GM23248 (cell line): Measurements from ENCODE around the gene ATP6V0C. TPM values are rescaled to one million over a fixed set of nuclear protein-coding genes. Genes with fewer than 3 reads are reported as not detected.
A peak's percentile ranks its signal among the peaks of the same experiment; 100 is the strongest.

Source experiments
- DNase-seq: peaks from one replicate; pipeline ENCODE4 v3.0.0-alpha.2; 2015
- H2AFZ ChIP-seq: fragments of 200-600 bp; sonication (generic); 2 replicates; pipeline ENCODE4 v1.6.1; 2016; ENCODE audit warnings: antibody characterized with exemption
- H3F3A ChIP-seq: fragments of 200-600 bp; sonication (generic); 2 replicates; pipeline ENCODE4 v1.6.1; 2016; ENCODE audit warnings: mild to moderate bottlenecking, antibody characterized with exemption, mixed run types; ENCODE audit not compliant: insufficient read depth
- H3K27ac ChIP-seq: fragments of 200-600 bp; sonication (generic); 2 replicates; pipeline ENCODE4 v1.5.1; 2016; ENCODE audit warnings: mild to moderate bottlenecking
- H3K27me3 ChIP-seq: fragments of 200-600 bp; sonication (generic); replicated peaks from 2 replicates; pipeline ENCODE4 v1.6.1; 2016; ENCODE audit warnings: mild to moderate bottlenecking; ENCODE audit not compliant: insufficient read depth
- H3K36me3 ChIP-seq: fragments of 200-600 bp; sonication (generic); 2 replicates; pipeline ENCODE4 v1.6.1; 2016; ENCODE audit warnings: low read depth, mild to moderate bottlenecking
- H3K4me1 ChIP-seq: fragments of 200-600 bp; sonication (generic); 2 replicates; pipeline ENCODE4 v1.6.1; 2016; ENCODE audit warnings: mild to moderate bottlenecking; ENCODE audit not compliant: insufficient read depth
- H3K4me2 ChIP-seq: fragments of 200-600 bp; sonication (generic); one replicate; pipeline ENCODE4 v1.6.1; 2016; ENCODE audit warnings: mild to moderate bottlenecking; ENCODE audit not compliant: unreplicated experiment
- H3K4me3 ChIP-seq: fragments of 200-600 bp; sonication (generic); 2 replicates; pipeline ENCODE4 v1.5.1; 2016; ENCODE audit warnings: mild to moderate bottlenecking
- H3K79me2 ChIP-seq: fragments of 200-600 bp; sonication (generic); 2 replicates; pipeline ENCODE4 v1.6.1; 2016; ENCODE audit warnings: mild to moderate bottlenecking; ENCODE audit not compliant: insufficient read depth
- H3K9ac ChIP-seq: fragments of 200-600 bp; sonication (generic); 2 replicates; pipeline ENCODE4 v1.6.1; 2016; ENCODE audit warnings: mild to moderate bottlenecking
- H3K9me2 ChIP-seq: fragments of 200-600 bp; sonication (generic); 2 replicates; pipeline ENCODE4 v1.6.1; 2016; ENCODE audit warnings: mixed run types, mild to moderate bottlenecking, moderate library complexity; ENCODE audit not compliant: insufficient read depth
- H3K9me3 ChIP-seq: fragments of 200-600 bp; sonication (generic); one replicate; pipeline ENCODE4 v1.6.1; 2017; ENCODE audit warnings: low read depth
- H4K20me1 ChIP-seq: fragments of 200-600 bp; sonication (generic); 2 replicates; pipeline ENCODE4 v1.6.0; 2016; ENCODE audit not compliant: insufficient read depth
- EZH2 ChIP-seq: fragments of 200-600 bp; sonication (generic); IDR thresholded peaks from 2 replicates; pipeline ENCODE4 v1.6.1; 2018; ENCODE audit warnings: antibody characterized with exemption, mild to moderate bottlenecking; ENCODE audit not compliant: insufficient read depth, poor library complexity, severe bottlenecking
- EZH2phosphoT487 ChIP-seq: fragments of 200-600 bp; sonication (generic); IDR thresholded peaks from 2 replicates; pipeline ENCODE4 v1.6.1; 2018; ENCODE audit warnings: antibody characterized with exemption, moderate library complexity, mild to moderate bottlenecking, low read depth; ENCODE audit not compliant: insufficient read depth
- WGBS, 2 experiments: methylation state at CpG; one replicate each; pipeline ENCODE4 v1.1.6; 2015 to 2017; ENCODE audit warnings: low lambda C conversion rate in 2 of 2, low coverage in 1 of 2; ENCODE audit errors: missing lambda C conversion rate in 2 of 2; 5-methylcytosine and 5-hydroxymethylcytosine counted together
- in situ Hi-C: fragments of 300-500 bp; cut with MboI; formaldehyde crosslinking; loops from 2 replicates; pipeline ENCODE4 v1.15.0; 2020
- polyA plus RNA-seq: library from polyadenylated mRNA; unstranded; fragments of >200 nt; fragmentation: Nextera tagmentation; extraction: Ambion mirVana; gene quantifications from 2 replicates; pipeline ENCODE4 v1.2.1, GENCODE V29; 2016
- total RNA-seq: library from RNA; depleted of rRNA; stranded (reverse); fragments of >200 nt; shearing (Covaris generic); gene quantifications from 2 replicates; pipeline ENCODE4 v1.2.3, GENCODE V29; 2014

The ATP6V0C gene
- total and polyA plus RNA-seq, 2 experiments from 2014 or later, result 43.2 to 186 TPM

DNA sequence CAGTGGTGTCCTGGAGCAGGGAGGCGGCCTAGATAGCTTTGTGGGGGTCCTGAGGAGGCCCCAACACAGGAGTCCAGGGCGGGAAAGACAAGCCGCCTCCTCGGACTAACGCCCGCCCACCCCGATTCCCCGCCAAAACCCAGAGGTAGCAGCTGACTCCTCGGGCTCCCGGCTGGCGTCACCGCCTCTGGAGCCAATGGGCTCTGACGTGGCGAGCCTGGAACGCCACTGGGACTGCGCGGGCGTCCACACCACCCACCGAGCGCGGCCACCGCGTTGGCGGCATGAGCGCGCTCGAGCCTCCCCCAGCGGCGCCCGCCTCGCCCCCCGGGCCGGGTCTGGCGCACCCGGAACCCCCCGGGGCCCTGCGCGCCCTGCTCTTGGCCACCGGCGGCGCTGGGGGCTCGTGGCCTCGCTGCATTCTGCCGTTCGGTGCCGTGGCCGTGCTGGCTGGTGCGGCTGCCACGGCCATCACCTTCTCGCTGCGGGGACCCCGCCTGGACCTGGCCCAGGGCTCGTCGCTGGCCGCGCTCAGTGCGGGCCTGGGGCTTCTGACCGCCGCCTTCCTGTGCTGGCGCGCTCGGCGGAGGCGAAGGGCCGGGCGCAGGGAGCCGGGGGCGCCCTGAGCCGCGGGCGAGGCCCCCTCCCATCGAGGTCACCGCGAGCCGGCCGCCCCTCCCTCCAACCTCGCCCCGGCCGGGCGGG is 46.1 kb upstream of the ATP6V0C start:
- Histone ChIP-seq H3K36me3 (no peaks in the 10 kb centered on the region), H3K4me3 (peak overlapping the region; percentile 66), H3K27ac (no peak overlapping the region), H2AFZ (peak overlapping the region; percentile 62), H3K79me2 (no peaks in the 10 kb centered on the region), H3K27me3 (no peaks in the 10 kb centered on the region), H3K4me2 (peak overlapping the region; percentile 77), H3K9me3 (no peaks in the 10 kb centered on the region), H4K20me1 (no peaks in the 10 kb centered on the region), H3K9ac (peak overlapping the region; percentile 78), H3K4me1 (no peaks in the 10 kb centered on the region), H3K9me2 (no peaks in the 10 kb centered on the region), H3F3A (no peaks in the 10 kb centered on the region)
- in situ Hi-C loops, result no loop called here
- no peak for TF ChIP-seq EZH2phosphoT487
- no peak for TF ChIP-seq EZH2
- peak; percentile 93 for DNase-seq
- 1 to 2% methylated on average over 49 to 56 of the region's 80 CpGs for WGBS, 2 experiments

GRCh38 chr16:2468233-2468724 is 45.5 kb upstream of the ATP6V0C start:
- Histone ChIP-seq H3K9me2 (no peaks in the 10 kb centered on the region), H3K36me3 (no peaks in the 10 kb centered on the region), H3K27me3 (no peaks in the 10 kb centered on the region), H4K20me1 (no peaks in the 10 kb centered on the region), H3K9me3 (no peaks in the 10 kb centered on the region), H3K4me2 (peak overlapping the region; percentile 77), H2AFZ (peak overlapping the region; percentile 62), H3F3A (no peaks in the 10 kb centered on the region), H3K4me1 (no peaks in the 10 kb centered on the region), H3K4me3 (peak overlapping the region; percentile 66), H3K27ac (no peak overlapping the region), H3K79me2 (no peaks in the 10 kb centered on the region), H3K9ac (peak overlapping the region; percentile 78)
- 1 to 2% methylated on average over 32 to 35 of the region's 38 CpGs for whole genome bisulfite sequencing, 2 experiments
- peak; percentile 59 for DNase-seq
- TF ChIP-seq EZH2phosphoT487 (no peak), EZH2 (no peak)
- in situ Hi-C loops, result no loop called here

- in situ Hi-C loops, result no loop called here
- H3K4me1 ChIP-seq, result no peaks in the 10 kb centered on the region
- no peaks in the 10 kb centered on the region for H3K9me3 ChIP-seq
- no peak overlapping the region for H3K27ac ChIP-seq
- no peaks in the 10 kb centered on the region for H3K36me3 ChIP-seq
- WGBS, 2 experiments, result 46 to 67% methylated on average over 7 to 14 of the region's 14 CpGs
- no peak overlapping the region for H3K9ac ChIP-seq
- H3K27me3 ChIP-seq, result no peaks in the 10 kb centered on the region
- H2AFZ ChIP-seq, result no peak overlapping the region
- H3K4me2 ChIP-seq, result peak overlapping the region; percentile 77
- no peak for DNase-seq
- TF ChIP-seq EZH2 (no peak), EZH2phosphoT487 (no peak)
- H3K4me3 ChIP-seq, result peak overlapping the region; percentile 66; the same call in 1 of the 2 replicates
- H3K9me2 ChIP-seq, result no peaks in the 10 kb centered on the region
- no peaks in the 10 kb centered on the region for H3K79me2 ChIP-seq
- H3F3A ChIP-seq, result no peaks in the 10 kb centered on the region
- H4K20me1 ChIP-seq, result no peaks in the 10 kb centered on the region
These were observed 44.9 kb upstream of the ATP6V0C start for GRCh38 chr16:2468725-2469398.

- Histone ChIP-seq H4K20me1 (no peaks in the 10 kb centered on the region), H3K4me2 (no peak overlapping the region), H3K9me3 (no peaks in the 10 kb centered on the region), H3K9me2 (no peaks in the 10 kb centered on the region), H3K4me1 (no peaks in the 10 kb centered on the region), H3K4me3 (no peak overlapping the region), H2AFZ (no peak overlapping the region), H3F3A (no peaks in the 10 kb centered on the region), H3K36me3 (no peaks in the 10 kb centered on the region), H3K9ac (no peak overlapping the region), H3K27ac (no peak overlapping the region), H3K79me2 (no peaks in the 10 kb centered on the region), H3K27me3 (no peaks in the 10 kb centered on the region)
- in situ Hi-C loops, result no loop called here
- 53 to 54% methylated on average over 14 to 16 of the region's 16 CpGs for WGBS, 2 experiments
- DNase-seq, result no peak
- TF ChIP-seq EZH2phosphoT487 (no peak), EZH2 (no peak)
These were observed 44.1 kb upstream of the ATP6V0C start for GRCh38 chr16:2469399-2470233.
